MM.1S (cell line): ENCODE data around the gene GMFB.
A peak's percentile ranks its signal among the peaks of the same experiment; 100 is the strongest.

Experiments used
- DNase-seq: peaks from one replicate; pipeline ENCODE4 v3.0.0-alpha.2; 2015
- H2AFZ ChIP-seq: fragments of 300-600 bp; sonication (generic); 2 replicates; pipeline ENCODE4 v1.6.0; 2016; ENCODE audit warnings: antibody characterized with exemption, low read length
- H3F3A ChIP-seq: fragments of 300-600 bp; sonication (generic); 2 replicates; pipeline ENCODE4 v1.6.1; 2016; ENCODE audit warnings: mild to moderate bottlenecking, antibody characterized with exemption, low read length, moderate library complexity, mixed read lengths; ENCODE audit not compliant: insufficient read depth
- H3K27ac ChIP-seq: fragments of 300-600 bp; sonication (generic); 2 replicates; pipeline ENCODE4 v1.5.1; 2016; ENCODE audit warnings: mild to moderate bottlenecking, low read length
- H3K27me3 ChIP-seq: fragments of 300-600 bp; sonication (generic); replicated peaks from 2 replicates; pipeline ENCODE4 v1.6.0; 2016; ENCODE audit warnings: low read length; ENCODE audit not compliant: insufficient read depth
- H3K36me3 ChIP-seq: fragments of 300-600 bp; sonication (generic); replicated peaks from 2 replicates; pipeline ENCODE4 v1.6.1; 2016; ENCODE audit warnings: mild to moderate bottlenecking, low read length, mixed read lengths; ENCODE audit not compliant: insufficient read depth
- H3K4me1 ChIP-seq: fragments of 300-600 bp; sonication (generic); 2 replicates; pipeline ENCODE4 v1.6.1; 2016; ENCODE audit warnings: low read length, mixed read lengths
- H3K4me2 ChIP-seq: fragments of 300-600 bp; sonication (generic); 2 replicates; pipeline ENCODE4 v1.6.0; 2016; ENCODE audit warnings: low read depth, low read length
- H3K4me3 ChIP-seq: fragments of 300-600 bp; sonication (generic); 2 replicates; pipeline ENCODE4 v1.5.1; 2016; ENCODE audit warnings: low read length, mixed read lengths
- H3K79me2 ChIP-seq: fragments of 300-600 bp; sonication (generic); 2 replicates; pipeline ENCODE4 v1.6.1; 2016; ENCODE audit warnings: mixed run types, low read length, mixed read lengths
- H3K9ac ChIP-seq: fragments of 300-600 bp; sonication (generic); 2 replicates; pipeline ENCODE4 v1.6.1; 2016; ENCODE audit warnings: low read length, mixed read lengths
- H3K9me2 ChIP-seq: fragments of 300-600 bp; sonication (generic); replicated peaks from 2 replicates; pipeline ENCODE4 v1.6.1; 2016; ENCODE audit warnings: mild to moderate bottlenecking, low read length, mixed read lengths; ENCODE audit not compliant: insufficient read depth
- H3K9me3 ChIP-seq: fragments of 300-600 bp; sonication (generic); replicated peaks from 2 replicates; pipeline ENCODE4 v1.6.1; 2016; ENCODE audit warnings: mild to moderate bottlenecking, low read length, mixed read lengths; ENCODE audit not compliant: insufficient read depth
- H4K20me1 ChIP-seq: fragments of 300-600 bp; sonication (generic); 2 replicates; pipeline ENCODE4 v1.6.1; 2016; ENCODE audit warnings: mild to moderate bottlenecking, low read length, moderate library complexity, mixed read lengths; ENCODE audit not compliant: insufficient read depth
- EZH2 ChIP-seq: fragments of 300-600 bp; sonication (generic); optimal IDR thresholded peaks from 2 replicates; pipeline ENCODE3; 2017; ENCODE audit warnings: low read depth, mild to moderate bottlenecking, antibody characterized with exemption, low read length, mixed read lengths
- EZH2phosphoT487 ChIP-seq: fragments of 300-600 bp; sonication (generic); IDR thresholded peaks from 2 replicates; pipeline ENCODE4 v1.6.1; 2018; ENCODE audit warnings: antibody characterized with exemption, low read length
- TF ChIP-seq, protein P1 (sequence below): fragments of 300-600 bp; sonication (generic); IDR thresholded peaks from 2 replicates; pipeline ENCODE4 v1.5.1; 2016; ENCODE audit warnings: antibody characterized with exemption, low read length, mixed read lengths

GMFB gene

DNA sequence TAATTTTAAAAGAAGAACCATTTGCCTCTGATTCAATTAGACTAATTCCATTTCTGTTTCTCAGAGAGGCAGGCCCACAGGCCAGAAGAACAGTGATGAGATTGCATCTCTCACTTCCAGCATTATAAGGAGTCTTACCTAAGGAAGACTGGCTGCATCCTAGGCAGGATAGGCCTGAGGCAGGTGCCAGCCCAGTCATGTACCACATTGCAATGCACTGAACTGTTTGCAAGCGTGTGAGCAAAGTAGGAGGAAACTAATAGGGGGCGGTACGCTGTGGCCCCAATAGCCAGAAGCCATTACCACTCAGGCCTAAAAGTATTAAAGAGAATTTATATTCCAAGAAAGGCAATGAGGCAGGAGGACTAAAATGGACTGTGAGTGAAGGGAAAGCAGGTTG, 35.5 kb downstream of the GMFB start:
- no peak overlapping the region for H2AFZ ChIP-seq
- no peaks in the 10 kb centered on the region for H3F3A ChIP-seq
- H3K27me3 ChIP-seq, result no peaks in the 10 kb centered on the region
- H3K36me3 ChIP-seq, result no peaks in the 10 kb centered on the region
- H3K4me1 ChIP-seq, result no peaks in the 10 kb centered on the region
- TF ChIP-seq EZH2 (no peak), EZH2phosphoT487 (no peak)
- TF ChIP-seq, protein P1, sequence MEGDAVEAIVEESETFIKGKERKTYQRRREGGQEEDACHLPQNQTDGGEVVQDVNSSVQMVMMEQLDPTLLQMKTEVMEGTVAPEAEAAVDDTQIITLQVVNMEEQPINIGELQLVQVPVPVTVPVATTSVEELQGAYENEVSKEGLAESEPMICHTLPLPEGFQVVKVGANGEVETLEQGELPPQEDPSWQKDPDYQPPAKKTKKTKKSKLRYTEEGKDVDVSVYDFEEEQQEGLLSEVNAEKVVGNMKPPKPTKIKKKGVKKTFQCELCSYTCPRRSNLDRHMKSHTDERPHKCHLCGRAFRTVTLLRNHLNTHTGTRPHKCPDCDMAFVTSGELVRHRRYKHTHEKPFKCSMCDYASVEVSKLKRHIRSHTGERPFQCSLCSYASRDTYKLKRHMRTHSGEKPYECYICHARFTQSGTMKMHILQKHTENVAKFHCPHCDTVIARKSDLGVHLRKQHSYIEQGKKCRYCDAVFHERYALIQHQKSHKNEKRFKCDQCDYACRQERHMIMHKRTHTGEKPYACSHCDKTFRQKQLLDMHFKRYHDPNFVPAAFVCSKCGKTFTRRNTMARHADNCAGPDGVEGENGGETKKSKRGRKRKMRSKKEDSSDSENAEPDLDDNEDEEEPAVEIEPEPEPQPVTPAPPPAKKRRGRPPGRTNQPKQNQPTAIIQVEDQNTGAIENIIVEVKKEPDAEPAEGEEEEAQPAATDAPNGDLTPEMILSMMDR, result no peak
- H3K9me3 ChIP-seq, result no peaks in the 10 kb centered on the region
- no peaks in the 10 kb centered on the region for H3K79me2 ChIP-seq
- H3K4me3 ChIP-seq, result no peak overlapping the region
- H3K9ac ChIP-seq, result no peak overlapping the region
- H4K20me1 ChIP-seq, result no peaks in the 10 kb centered on the region
- no peak overlapping the region for H3K4me2 ChIP-seq
- no peak overlapping the region for H3K27ac ChIP-seq
- H3K9me2 ChIP-seq, result no peaks in the 10 kb centered on the region
- no peak for DNase-seq

DNA sequence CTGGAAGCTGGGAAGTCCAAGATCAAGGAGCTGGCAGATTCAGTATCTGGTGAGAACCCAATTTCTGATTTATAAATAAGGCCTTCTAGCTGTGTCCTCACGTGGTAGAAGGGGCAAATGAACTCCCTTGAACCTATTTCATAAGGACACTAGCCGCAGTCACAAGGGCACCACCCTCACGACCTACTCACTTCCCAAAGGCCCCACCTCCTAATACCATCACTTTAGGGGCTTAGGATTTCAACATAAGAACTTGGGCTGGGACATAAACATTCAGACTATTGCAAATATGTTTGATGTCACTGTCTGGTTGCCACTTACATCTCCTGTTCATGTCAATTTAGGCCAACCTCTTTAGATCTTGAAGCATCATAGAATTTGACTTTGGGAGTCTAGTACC, 36.8 kb downstream of the GMFB start:
- no peaks in the 10 kb centered on the region for H4K20me1 ChIP-seq
- no peaks in the 10 kb centered on the region for H3K9me2 ChIP-seq
- H3K9me3 ChIP-seq, result no peaks in the 10 kb centered on the region
- H3K4me1 ChIP-seq, result no peaks in the 10 kb centered on the region
- no peak overlapping the region for H3K9ac ChIP-seq
- H3K4me2 ChIP-seq, result no peak overlapping the region
- no peaks in the 10 kb centered on the region for H3K27me3 ChIP-seq
- H3K79me2 ChIP-seq, result no peaks in the 10 kb centered on the region
- no peak for DNase-seq
- TF ChIP-seq EZH2phosphoT487, result no peak
- no peaks in the 10 kb centered on the region for H3K36me3 ChIP-seq
- H2AFZ ChIP-seq, result no peak overlapping the region
- H3K27ac ChIP-seq, result no peak overlapping the region
- no peaks in the 10 kb centered on the region for H3F3A ChIP-seq
- no peak overlapping the region for H3K4me3 ChIP-seq

- no peaks in the 10 kb centered on the region for H3K36me3 ChIP-seq
- no peaks in the 10 kb centered on the region for H3K9me2 ChIP-seq
- H3F3A ChIP-seq, result no peaks in the 10 kb centered on the region
- H3K27ac ChIP-seq, result no peak overlapping the region
- TF ChIP-seq EZH2, result no peak
- H3K9ac ChIP-seq, result no peak overlapping the region
- DNase-seq, result no peak
- no peak overlapping the region for H2AFZ ChIP-seq
- no peaks in the 10 kb centered on the region for H3K27me3 ChIP-seq
- no peak overlapping the region for H3K4me2 ChIP-seq
- no peaks in the 10 kb centered on the region for H3K4me1 ChIP-seq
- no peaks in the 10 kb centered on the region for H3K79me2 ChIP-seq
- no peak overlapping the region for H3K4me3 ChIP-seq
- H3K9me3 ChIP-seq, result no peaks in the 10 kb centered on the region
- H4K20me1 ChIP-seq, result no peaks in the 10 kb centered on the region
Measured at GRCh38 chr14:54451121-54451601, 37.6 kb downstream of the GMFB start.

GRCh38 chr14:54450535-54450934, 38.2 kb downstream of the GMFB start:
- H3K27me3 ChIP-seq, result no peaks in the 10 kb centered on the region

More at GRCh38 chr14:54450535-54450934, 38.2 kb downstream of the GMFB start:
- H3K9me3 ChIP-seq, result no peaks in the 10 kb centered on the region
- H3F3A ChIP-seq, result no peaks in the 10 kb centered on the region
- peak; percentile 32 for DNase-seq
- H3K27ac ChIP-seq, result no peak overlapping the region
- H3K9me2 ChIP-seq, result no peaks in the 10 kb centered on the region
- no peaks in the 10 kb centered on the region for H4K20me1 ChIP-seq
- no peak overlapping the region for H2AFZ ChIP-seq
- H3K36me3 ChIP-seq, result no peaks in the 10 kb centered on the region
- no peak overlapping the region for H3K9ac ChIP-seq
- no peaks in the 10 kb centered on the region for H3K4me1 ChIP-seq
- no peak overlapping the region for H3K4me2 ChIP-seq
- TF ChIP-seq, protein P1, result no peak
- TF ChIP-seq EZH2phosphoT487, result no peak
- no peak for TF ChIP-seq EZH2
- no peak overlapping the region for H3K4me3 ChIP-seq
- H3K79me2 ChIP-seq, result no peaks in the 10 kb centered on the region
